HG03139 (cell line): ENCODE data around the gene CDC20B.
"Not testable (repeated sequence)": the region's sequence is repeated elsewhere in the genome, so short reads cannot be mapped to it uniquely, and the experiment has no call there.

Experiments
- ATAC-seq: cut with Tn5 transposase; IDR thresholded peaks from one replicate; pipeline ENCODE4 v1.9.1; 2021; ENCODE audit not compliant: unreplicated experiment

The CDC20B gene

DNA sequence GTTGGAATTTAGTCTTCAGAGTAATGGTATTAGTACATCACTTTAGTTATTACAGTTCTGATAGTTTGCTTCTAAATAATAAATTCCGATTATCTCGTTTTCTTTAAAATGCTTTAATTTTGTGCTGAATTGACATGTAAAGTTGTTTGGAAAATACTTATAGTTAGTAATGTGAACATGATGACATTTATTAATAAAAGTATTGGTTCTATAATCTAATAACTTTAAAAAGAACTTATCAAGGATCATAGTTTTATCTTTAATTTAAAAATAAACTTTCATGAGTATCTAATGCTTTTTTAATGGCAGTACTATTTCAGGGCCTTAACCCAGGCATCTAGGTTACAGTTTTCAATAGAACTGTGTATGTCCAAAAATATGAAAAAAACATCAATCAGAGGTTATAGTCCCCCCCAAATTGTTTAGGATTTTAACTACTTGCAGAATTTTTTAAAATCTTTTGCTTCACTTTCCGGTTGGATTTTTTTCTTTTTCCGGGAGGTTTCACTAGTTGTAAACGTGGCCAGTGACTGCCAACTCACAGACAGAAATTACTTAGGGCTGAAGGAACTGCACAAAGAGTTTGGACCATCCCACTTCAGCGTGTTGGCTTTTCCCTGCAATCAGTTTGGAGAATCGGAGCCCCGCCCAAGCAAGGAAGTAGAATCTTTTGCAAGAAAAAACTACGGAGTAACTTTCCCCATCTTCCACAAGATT lies 12.3 kb downstream of the CDC20B start:
- no peak for ATAC-seq

DNA sequence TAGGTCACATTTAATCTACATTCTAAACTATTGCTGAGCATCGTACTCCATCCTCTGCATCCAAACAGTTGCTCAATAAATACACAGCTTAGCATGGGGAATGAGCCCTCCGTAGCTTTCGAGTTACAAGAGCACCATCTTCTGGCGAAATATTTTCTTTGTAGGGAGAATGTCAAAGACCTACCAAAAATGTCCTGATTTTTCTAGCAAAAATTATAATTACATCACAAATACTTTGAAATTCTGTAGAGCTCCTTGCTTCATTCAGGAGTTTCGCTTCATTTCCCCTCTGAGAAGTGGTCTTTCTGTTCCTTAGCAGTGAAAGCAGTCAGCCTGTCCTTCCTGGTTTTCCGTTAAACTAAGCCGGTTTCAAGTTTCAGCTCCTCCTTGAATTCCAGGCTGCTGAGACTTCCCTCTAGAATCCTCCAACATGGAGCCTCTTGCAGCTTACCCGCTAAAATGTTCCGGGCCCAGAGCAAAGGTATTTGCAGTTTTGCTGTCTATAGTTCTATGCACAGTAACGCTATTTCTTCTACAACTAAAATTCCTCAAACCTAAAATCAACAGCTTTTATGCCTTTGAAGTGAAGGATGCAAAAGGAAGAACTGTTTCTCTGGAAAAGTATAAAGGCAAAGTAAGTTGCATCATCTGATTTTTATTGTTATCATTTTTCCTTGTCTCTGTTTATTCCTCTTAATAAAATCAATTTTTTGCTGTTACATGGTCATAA lies 13.0 kb downstream of the CDC20B start, which contains the start of gene GPX8:
Gene GPX8, plus strand, starts transcription at position 409 of the 730 bp plus-strand sequence. Its CDS starts 22 bp downstream, at position 431.
- no peak for ATAC-seq

DNA sequence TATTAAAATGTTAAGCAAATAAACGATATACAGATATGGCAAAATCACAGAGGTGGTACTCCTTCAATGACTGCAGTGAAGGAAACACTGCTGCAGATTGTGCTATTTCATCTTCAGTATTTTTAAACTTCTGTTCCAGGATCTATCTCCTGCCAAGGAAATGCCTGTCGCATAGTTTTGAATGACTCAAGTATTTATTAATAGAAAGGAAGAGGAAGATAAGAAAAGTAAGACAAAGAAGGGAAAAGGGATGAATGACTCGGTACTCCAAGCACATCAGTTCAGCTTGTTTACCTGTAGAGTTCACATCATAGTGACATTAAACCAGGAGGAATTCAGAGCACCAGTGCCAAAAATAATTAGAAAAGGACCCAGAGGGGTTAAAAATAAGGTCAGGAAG lies 18.1 kb downstream of the CDC20B start:
- no peak for ATAC-seq

DNA sequence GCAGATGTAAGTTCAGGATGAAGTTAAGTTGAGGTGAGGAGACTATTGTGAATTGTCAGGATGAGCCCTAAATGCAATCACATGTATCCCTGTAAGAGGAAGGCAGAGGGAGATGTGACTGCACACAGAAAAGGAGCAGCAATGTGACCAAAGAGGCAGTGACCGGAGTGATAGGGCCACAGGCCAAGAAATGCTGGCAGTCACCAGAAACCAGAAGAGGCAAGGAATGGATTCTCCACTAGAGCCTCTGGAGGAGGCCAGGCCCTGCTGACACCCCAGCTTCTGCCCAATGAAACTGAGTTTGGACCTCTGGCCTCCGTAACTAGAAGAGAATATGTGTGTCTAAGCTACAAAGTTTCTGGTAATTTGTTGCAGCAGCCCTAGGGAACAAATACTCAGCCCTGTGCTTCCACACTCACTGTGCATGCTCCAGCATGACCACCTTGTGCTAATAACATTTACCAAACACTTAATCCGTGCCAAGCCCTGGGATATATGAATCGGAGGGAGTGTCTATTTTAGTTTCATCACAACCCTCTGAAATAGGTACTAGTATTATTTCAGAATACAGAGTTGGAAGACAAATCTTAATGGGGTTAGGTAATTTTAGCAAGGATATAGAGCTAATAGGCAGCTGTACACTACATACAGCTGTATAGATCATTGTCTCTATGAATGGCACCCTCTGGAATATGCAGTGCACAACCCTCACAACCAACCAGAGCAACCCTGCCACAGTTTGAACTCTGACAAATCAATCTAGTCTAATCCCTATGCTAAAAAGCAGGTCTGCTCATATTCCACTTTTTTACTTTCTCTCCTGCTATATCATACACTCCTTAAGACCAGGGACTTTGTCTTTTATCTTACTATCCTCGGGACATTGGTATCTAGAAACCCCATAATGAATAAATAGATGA lies 20.8 kb downstream of the CDC20B start:
- no peak for ATAC-seq

DNA sequence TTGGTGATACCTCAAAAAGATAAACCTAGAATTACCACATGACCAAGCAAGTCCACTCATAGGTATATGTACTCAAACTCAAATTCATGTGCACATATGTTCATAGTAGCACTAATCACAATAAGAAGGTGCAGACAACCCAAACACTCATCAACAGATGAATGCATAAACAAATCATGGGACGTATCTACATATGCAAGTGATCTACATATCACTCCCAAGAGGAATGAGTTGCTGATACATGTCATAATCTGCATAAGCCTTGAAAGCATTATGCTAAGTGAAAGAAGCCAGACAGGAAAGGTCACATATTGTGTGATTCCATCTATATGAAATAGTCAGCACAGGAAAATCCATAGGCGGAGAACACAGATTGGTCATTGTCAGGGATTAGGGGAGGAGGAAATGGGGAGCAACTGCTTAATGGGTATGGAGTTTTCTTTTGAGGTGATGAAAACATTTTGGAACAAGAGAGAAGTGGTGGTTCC lies 23.6 kb downstream of the CDC20B start:
- ATAC-seq, result no peak

DNA sequence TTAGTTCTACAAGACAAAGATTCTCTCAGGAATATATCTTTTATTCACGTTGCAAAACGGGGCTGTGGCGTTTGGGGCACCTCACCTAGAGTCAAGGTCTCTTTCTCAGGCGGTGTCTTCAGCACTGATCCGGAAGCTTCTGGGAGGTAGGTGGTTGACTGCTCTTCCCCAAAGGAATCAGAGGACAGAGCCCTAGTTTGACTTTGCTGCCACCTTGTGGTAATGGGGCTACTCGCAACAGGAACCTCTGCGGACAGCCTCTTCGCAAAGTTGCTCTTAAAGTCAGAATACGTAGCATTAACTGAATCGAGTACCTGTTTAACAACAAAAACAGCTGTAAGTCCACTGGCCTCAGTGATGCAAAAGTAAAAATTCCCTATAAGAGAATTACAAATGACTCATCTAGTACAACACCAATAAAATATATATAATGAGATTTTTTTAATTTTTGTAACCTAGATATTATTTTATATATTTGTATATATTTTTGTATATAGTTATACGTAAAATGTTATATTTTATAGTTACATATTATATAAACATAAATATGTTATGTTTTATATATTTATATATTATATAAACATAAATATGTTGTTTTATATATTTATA lies 26.3 kb downstream of the CDC20B start:
- ATAC-seq, result peak; percentile 76

DNA sequence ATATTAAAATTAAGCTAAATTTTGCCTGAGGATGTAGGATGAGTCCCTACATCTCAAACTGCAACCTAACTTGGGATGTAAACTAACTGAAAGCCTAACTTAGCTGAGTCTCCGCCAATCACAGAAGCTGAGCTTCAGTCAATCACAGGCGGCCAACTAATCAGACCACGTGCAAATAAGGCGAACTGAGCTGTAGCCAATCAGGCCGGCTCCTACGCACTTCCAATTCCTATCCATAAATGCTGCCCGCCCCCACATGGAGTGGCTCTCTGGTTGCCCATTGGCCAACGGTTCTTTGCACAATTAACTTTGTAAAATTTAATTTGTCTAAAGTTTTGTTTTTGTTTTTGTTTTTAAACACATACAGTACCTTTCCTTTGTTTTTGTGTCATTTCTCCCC lies 26.9 kb downstream of the CDC20B start:
- no peak for ATAC-seq

DNA sequence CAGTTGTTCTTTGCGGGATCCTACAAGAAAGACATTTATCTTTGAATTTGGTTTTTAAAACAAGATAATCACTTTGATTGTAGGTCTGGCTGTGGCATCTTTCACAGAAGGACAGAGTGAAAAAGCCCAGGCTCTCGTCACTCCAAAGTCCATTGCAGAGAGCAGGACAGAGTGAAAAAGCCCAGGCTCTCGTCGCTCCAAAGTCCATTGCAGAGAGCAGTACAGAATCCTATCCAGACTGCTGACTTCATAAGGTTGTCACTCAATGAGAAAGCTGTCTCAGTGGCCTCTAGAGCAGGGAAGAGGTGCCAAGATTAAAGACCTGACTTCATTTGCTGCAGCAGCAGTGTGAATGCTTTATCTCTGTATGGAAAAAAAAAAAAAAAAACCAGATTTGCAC lies 29.4 kb downstream of the CDC20B start:
- ATAC-seq, result no peak

DNA sequence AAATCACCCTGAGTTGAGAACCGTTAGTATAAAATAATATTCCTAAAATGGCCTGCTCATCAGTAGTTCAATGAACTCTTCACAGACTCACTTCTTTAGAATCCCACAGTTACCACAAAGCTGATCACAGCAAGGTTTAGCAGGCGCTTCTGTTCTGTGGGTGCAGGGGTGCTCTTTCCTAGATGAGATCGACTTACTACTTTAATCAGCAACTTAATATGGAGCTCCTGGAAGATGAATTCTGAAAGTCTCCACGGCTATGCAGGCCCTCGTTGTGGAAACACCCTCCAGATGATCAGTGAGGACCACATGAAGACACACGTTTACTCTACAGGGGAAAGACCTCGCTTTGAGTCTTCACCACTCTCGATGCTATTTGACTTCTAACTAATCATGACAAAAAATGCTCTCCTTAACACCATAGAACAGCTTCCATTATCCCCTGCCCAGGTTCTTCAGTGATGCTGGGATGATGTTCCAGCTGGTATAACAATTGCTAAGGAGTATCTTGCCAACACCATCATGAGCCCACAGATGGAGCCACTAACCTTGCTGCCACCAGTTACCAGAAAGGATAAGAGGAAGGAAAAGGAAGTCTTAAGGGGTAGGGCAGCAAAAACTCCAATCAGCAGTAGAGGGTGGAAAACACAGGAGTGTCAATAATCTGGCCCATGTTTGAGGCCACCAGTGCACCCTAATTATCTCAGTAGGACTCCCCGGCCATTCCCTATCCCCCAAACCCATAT lies 30.9 kb downstream of the CDC20B start:
- ATAC-seq, result no peak

DNA sequence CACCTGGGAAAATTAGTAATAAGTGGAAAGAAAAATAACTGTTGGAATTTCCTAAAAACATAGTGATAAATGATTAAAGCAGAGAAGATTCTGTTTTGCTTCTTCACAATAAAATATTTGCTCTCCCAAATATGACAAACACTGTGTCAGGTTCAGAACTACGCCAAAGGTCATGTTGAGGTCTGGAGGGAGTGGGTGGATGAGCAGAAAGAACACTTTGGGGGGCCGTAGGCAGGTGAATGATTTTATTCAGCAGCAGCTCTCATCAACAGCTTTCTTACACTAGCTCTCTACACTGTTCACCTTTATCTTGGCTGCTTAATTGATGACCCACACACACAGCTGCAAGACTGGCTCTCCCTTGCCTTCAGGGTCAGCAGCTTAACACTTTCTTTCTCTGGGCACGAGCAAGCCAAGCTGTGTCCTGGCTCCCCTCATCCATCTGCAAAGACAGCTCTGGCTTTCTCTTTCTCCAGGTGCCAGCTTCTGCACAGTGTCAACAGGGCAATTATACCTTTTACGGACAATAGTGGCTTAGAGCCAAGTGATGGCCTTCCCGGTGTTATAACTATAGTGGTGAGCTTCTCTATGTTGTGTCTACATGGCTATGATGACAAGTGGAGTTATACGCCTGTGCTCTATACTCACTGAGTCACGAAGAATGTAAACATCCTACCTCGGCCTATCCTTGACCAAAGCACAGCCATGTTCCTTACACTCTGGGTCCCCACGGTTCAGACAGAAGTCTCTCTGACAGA lies 31.9 kb downstream of the CDC20B start:
- ATAC-seq, result no peak

DNA sequence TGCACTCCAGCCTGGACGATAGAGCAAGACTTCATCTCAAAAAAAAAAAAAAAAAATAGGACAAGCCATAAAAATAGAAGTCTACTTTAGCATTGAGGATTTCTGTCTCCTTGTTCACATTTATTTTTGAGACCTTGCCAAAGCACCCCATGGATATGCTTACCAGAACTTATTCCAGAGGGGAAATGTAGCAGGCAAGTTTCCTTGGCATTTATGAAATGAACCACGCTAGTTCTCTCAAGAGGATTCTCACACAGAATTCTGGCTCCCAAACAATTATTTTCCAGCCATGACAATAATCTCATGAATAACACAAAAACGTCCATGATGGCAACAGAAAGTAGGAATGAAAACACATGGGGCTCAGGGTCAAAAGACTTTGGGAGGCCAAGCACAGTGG lies 36.5 kb downstream of the CDC20B start:
- ATAC-seq, result no peak

DNA sequence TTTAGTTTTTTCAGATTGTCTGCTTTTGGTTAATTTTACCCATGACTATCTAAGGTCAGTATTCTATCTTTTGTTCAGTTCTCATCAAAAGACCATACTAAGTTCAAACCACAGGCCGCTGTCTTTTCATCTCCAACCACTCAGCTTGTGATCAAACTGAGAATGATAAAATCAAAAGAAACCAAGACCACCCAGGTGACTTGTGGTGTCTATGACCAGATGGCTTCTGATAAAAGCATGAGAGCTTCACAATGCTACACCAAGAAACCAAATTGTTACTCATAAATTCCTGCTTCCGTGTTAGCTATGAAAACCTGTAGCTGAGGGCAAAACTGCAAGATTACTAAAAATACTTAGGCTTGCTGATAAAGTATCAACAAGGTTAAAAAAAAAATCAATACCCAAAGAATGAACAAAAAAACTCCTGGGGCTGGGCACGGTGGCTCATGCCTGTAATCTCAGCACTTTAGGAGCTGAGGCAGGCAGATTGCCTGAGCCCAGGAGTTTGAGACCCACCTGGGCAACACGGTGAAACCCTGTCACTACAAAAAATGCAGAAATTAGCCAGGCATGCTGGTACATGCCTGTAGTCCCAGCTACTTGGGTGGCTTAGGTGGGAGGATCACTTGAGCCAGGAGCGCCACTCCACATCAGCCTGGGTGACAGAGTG lies 38.8 kb downstream of the CDC20B start:
- ATAC-seq, result no peak

DNA sequence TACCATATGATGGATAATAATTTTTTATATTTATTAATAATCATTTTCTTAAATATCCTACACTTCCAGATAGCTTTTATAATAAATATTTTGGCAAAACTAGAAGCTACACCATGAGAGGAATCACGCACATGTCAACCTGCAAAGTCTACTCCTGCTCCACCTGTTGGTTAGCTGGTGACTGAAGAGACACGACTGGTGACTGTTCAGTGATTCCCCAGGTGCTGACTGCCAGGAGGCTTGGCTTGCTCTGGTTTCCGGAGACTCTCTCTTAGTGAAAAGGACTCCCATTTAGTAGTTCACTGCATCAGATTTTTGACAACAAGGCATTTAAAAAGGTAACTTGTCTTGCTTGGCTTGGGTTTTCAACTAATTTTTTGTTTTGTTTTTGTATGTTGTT lies 49.6 kb downstream of the CDC20B start:
- ATAC-seq, result no peak

DNA sequence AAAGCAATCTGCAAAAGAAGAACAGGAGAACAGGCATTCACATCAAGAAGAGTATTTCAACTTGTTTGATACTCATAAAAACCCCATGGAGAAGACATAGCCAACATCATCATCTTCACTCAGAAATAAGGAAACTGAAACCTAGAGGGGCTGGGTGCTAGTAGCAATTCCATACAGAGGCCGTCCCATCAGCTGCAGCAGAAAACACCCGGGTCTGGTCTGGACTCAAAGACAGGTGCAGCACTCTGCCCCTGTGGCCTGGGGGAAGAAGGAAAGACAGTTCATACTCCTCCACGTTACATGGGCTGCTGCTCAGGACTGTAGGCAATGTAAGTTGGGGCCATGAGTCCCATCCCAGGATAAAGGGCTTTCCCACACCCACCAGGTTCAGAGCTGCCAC lies 58.9 kb downstream of the CDC20B start:
- no peak for ATAC-seq

DNA sequence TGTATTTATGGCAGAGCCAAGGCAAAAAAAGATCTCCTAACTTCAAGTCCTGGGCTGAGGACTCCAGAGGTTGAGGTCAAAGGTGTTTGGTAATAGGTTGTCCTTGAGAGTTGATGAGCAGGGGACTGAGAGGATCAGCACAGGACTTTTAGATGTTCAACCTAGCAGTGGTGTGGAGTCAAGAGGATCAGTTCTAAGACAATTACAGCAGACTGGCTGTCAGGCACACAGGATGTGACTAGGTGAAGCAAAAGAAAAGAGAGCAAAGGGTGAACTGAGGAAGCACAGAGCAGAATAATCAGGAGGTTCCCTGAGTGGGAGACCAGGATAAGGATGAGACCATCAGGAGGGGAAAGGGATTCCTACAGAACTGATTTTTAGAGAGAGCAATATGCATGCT lies 59.6 kb downstream of the CDC20B start:
- ATAC-seq, result no peak

DNA sequence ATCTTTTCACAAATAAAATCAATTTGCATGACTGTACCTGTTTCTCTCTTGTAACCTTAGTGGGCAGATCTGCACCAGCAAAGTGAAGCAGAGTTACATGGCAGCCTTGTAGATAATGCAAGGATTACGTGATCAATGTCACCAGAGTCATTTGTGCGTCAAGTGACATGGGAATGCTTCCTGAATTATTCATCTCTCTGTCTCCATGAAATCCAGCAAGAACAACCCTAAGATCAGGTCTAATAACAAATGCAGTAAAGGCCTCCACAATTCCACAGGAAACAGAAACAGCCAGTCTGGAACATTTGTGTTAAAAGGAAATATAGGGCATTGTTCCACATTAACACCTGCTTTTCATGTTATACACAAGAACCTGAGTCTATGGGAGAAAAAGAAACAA lies 62.8 kb downstream of the CDC20B start:
- no peak for ATAC-seq

DNA sequence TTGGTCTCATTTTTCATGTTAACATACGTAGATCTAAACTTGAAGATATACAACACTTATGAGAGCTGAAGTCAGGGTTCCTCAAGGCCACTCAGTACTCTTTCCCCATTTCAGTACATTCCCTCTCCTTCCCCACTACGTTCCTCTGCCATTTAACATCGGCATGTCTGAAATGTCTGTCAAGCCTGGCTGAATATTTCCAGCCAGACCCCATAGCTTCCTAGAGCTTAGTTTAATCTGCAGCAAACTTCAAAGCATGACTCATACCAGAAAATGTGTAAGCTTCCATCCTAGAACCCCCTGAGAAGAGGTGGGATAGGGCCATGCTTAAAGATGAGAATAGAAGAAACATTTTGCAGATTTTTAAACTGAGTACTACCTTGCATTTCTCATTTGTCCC lies 64.3 kb downstream of the CDC20B start:
- ATAC-seq, result no peak

DNA sequence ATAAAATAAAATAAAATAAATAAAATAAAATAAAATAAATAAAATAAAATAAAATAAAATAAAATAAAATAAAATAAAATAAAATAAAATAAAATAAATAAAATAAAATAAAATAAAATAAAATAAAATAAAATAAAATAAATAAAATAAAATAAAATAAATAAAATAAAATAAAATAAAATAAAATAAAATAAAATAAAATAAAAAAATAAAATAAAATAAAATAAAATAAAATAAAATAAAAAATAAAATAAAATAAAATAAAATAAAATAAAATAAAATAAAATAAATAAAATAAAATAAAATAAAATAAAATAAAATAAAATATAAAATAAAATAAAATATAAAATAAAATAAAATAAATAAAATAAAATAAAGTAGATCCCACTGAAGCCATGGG lies 67.0 kb downstream of the CDC20B start:
- not testable (repeated sequence) for ATAC-seq
